Ovary (tissue), 3 donors: ENCODE results near the gene IFNA1.

ENCODE experiments used
- EP300 ChIP-seq: sonication (generic); formaldehyde crosslinking; IDR thresholded peaks from one replicate; pipeline ENCODE4 v1.6.1; 2017; ENCODE audit warnings: antibody characterized with exemption
- POLR2A ChIP-seq: fragments of 450-650 bp; IDR thresholded peaks from one replicate; pipeline ENCODE4 v1.6.1; 2017; ENCODE audit warnings: antibody characterized with exemption, mild to moderate bottlenecking, moderate library complexity
- TF ChIP-seq, protein P1 (sequence below), 3 donors: fragments of 450-650 bp in 2 of 3; fragments of 200-600 bp in 1 of 3; IDR thresholded peaks; one replicate each; pipeline versions ENCODE4 v1.5.1 to v1.8.0; 2016 to 2022; ENCODE audit warnings: antibody characterized with exemption in 3 of 3, mild to moderate bottlenecking in 1 of 3
- donor health status: DM: no; HTN: no; CAD: no.

DNA sequence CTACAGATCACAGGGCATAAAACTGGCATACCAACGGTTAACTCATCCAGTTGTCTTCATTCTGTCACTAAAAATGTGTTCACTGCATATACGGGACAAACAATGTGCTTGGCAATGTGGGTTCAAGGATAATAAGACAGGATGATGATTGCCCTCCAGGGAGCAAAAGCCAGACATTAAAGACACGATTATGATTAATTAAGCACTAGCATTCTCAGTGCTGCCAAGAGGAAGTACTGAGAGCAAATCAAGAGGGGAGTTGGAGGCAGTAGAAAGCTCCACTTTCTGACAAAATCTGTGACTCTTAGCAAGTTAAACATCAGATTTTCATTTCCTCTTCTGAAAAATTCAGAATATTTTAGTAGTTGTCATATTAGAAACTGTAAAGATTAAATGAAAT is 40.3 kb upstream of the IFNA1 start:
- TF ChIP-seq, protein P1, sequence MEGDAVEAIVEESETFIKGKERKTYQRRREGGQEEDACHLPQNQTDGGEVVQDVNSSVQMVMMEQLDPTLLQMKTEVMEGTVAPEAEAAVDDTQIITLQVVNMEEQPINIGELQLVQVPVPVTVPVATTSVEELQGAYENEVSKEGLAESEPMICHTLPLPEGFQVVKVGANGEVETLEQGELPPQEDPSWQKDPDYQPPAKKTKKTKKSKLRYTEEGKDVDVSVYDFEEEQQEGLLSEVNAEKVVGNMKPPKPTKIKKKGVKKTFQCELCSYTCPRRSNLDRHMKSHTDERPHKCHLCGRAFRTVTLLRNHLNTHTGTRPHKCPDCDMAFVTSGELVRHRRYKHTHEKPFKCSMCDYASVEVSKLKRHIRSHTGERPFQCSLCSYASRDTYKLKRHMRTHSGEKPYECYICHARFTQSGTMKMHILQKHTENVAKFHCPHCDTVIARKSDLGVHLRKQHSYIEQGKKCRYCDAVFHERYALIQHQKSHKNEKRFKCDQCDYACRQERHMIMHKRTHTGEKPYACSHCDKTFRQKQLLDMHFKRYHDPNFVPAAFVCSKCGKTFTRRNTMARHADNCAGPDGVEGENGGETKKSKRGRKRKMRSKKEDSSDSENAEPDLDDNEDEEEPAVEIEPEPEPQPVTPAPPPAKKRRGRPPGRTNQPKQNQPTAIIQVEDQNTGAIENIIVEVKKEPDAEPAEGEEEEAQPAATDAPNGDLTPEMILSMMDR (IDR thresholded peaks at IDR 0.05) = no peak
- TF ChIP-seq POLR2A (no peak), EP300 (no peak)
